ENCODE data around the gene MCUB. TPM values are rescaled to one million over a fixed set of nuclear protein-coding genes. Genes with fewer than 3 reads are reported as not detected.
"Not testable (repeated sequence)": the region's sequence is repeated elsewhere in the genome, so short reads cannot be mapped to it uniquely, and the experiment has no call there.

MCUB gene
- total and polyA plus RNA-seq, 7 donors = 0.73 to 2.8 (median 1.5) TPM

GRCh38 chr4:109578846-109579245 lies 18.8 kb downstream of the MCUB start:
- Histone ChIP-seq H3K4me3 (no peak overlapping the region), H3K36me3 (ENCODE audit: insufficient read depth in 1 of 2, low read depth in 1 of 2) (no peaks in the 10 kb centered on the region), H3K9me3 (peaks cover 9% of the 10 kb centered on the region), H3K27ac (no peak overlapping the region), H3K4me1 (no peaks in the 10 kb centered on the region), H3K27me3 (ENCODE audit: insufficient read depth in 3 of 3, low read length in 2 of 3) (no peaks in the 10 kb centered on the region)
- 92 to 98% (median 93%) methylated on average over 3 of the region's 3 CpGs for WGBS, 3 donors
- ATAC-seq (no peak), DNase-seq (no peak)
- TF ChIP-seq CTCF (IDR thresholded peaks at IDR 0.05) = no peak
- intact Hi-C loops (cut with DNase I) = no loop called here

- H3K4me1 ChIP-seq; H3K27me3 ChIP-seq (ENCODE audit: insufficient read depth in 3 of 3, low read length in 2 of 3); intact Hi-C loops (cut with DNase I); ATAC-seq; DNase-seq; H3K4me3 ChIP-seq; H3K9me3 ChIP-seq; H3K27ac ChIP-seq; H3K36me3 ChIP-seq (ENCODE audit: insufficient read depth in 1 of 2, low read depth in 1 of 2): not testable (repeated sequence)
- 95 to 98% (median 96%) methylated on average over 5 of the region's 5 CpGs for WGBS, 3 donors
Observed at GRCh38 chr4:109579997-109580396, 20.0 kb downstream of the MCUB start.

GRCh38 chr4:109588176-109588575 lies 28.1 kb downstream of the MCUB start:
- no peaks in the 10 kb centered on the region for H3K4me1 ChIP-seq
- WGBS, 3 donors = 78 to 83% (median 82%) methylated on average over 4 of the region's 4 CpGs
- ATAC-seq = no peak
- TF ChIP-seq CTCF (IDR thresholded peaks at IDR 0.05) = no peak
- no peaks in the 10 kb centered on the region for H3K36me3 ChIP-seq (ENCODE audit: insufficient read depth in 1 of 2, low read depth in 1 of 2)
- no peak overlapping the region for H3K4me3 ChIP-seq
- H3K27ac ChIP-seq = no peak overlapping the region
- intact Hi-C loops (cut with DNase I) = no loop called here
- no peaks in the 10 kb centered on the region for H3K27me3 ChIP-seq (ENCODE audit: insufficient read depth in 3 of 3, low read length in 2 of 3)
- DNase-seq = no peak
- no peaks in the 10 kb centered on the region for H3K9me3 ChIP-seq

- 82 to 89% (median 84%) methylated on average over 2 of the region's 2 CpGs for WGBS, 3 donors
- TF ChIP-seq CTCF (IDR thresholded peaks at IDR 0.05) = no peak
Observed at GRCh38 chr4:109589119-109589518, 29.1 kb downstream of the MCUB start.

GRCh38 chr4:109589605-109590004 lies 29.6 kb downstream of the MCUB start:
- ATAC-seq = no peak
- Histone ChIP-seq H3K36me3 (ENCODE audit: insufficient read depth in 1 of 2, low read depth in 1 of 2) (no peaks in the 10 kb centered on the region), H3K27me3 (ENCODE audit: insufficient read depth in 3 of 3, low read length in 2 of 3) (no peaks in the 10 kb centered on the region), H3K27ac (no peak overlapping the region), H3K9me3 (no peaks in the 10 kb centered on the region), H3K4me3 (no peak overlapping the region), H3K4me1 (no peaks in the 10 kb centered on the region)
- DNase-seq = no peak
- no peak for TF ChIP-seq CTCF (IDR thresholded peaks at IDR 0.05)
- WGBS, 3 donors = 84 to 89% (median 84%) methylated on average over 2 of the region's 2 CpGs
- intact Hi-C loops (cut with DNase I) = no loop called here

More at GRCh38 chr4:109589119-109589518, 29.1 kb downstream of the MCUB start:
- Histone ChIP-seq H3K27ac (no peak overlapping the region), H3K27me3 (ENCODE audit: insufficient read depth in 3 of 3, low read length in 2 of 3) (no peaks in the 10 kb centered on the region), H3K9me3 (no peaks in the 10 kb centered on the region), H3K4me1 (no peaks in the 10 kb centered on the region), H3K36me3 (ENCODE audit: insufficient read depth in 1 of 2, low read depth in 1 of 2) (no peaks in the 10 kb centered on the region), H3K4me3 (no peak overlapping the region)
- no peak for DNase-seq
- ATAC-seq = no peak
- intact Hi-C loops (cut with DNase I) = no loop called here
